NOMO-1 treated with dmso at 0.1 percent for 144 hours (cell line): Measurements from ENCODE around the gene CNTRL.
"Not testable (repeated sequence)": the region's sequence is repeated elsewhere in the genome, so short reads cannot be mapped to it uniquely, and the experiment has no call there.

Source experiments
- DNase-seq: peaks from one replicate; lab custom pipeline; 2025; ENCODE audit not compliant: unreplicated experiment; lab: John Stamatoyannopoulos, UW

Gene CNTRL

DNA sequence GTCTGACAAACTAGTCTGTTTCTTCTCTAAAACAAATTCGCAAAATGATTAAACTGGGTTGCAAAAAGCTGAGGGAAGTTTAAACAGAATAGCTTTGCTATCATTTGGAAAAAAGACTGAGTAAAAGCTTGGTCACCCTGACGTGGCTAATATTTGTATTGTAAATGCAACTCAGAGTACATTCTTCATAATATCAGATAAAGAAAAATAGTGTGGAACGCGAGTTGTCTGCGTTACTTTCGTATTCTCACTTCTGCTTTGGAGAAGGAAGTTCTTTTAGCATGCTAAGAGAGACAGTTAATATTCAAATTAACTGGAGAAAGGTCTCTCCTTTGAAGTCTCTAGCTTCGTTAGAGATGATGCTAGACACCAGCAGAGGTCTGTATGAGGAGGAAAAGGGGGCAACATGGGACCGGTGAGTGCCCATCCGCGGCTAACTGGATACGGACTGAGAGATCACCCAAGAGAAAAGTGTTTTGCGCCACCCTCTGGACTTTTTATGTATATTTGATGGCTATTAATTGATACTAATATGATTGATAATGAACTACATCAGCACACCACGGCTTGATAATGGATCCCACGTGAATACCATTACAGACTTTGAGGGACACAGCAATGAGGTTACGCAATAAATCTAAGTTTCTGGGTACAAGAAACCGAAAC, 2.9 kb upstream of the CNTRL start:
- DNase-seq, result peak; percentile 73

DNA sequence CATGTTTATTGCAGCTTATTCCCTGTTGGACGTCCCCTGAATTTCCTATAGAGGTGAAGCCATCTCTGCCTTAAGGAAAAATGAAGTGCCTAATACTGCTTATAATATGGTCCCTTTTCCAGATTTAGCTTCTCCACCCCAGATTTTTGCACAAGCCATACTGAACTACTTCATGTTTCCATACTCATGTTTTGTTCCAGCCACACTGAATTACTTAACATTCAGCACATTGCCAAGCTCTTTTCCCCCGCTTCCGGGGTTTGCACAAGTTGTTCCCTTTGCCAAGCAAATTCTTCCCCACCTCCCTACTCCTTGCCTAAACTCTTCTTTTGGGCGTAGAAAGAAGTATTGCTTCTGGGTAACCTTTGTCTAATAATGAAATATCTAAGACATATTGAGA, 1.7 kb upstream of the CNTRL start:
- peak; percentile 26 for DNase-seq

DNA sequence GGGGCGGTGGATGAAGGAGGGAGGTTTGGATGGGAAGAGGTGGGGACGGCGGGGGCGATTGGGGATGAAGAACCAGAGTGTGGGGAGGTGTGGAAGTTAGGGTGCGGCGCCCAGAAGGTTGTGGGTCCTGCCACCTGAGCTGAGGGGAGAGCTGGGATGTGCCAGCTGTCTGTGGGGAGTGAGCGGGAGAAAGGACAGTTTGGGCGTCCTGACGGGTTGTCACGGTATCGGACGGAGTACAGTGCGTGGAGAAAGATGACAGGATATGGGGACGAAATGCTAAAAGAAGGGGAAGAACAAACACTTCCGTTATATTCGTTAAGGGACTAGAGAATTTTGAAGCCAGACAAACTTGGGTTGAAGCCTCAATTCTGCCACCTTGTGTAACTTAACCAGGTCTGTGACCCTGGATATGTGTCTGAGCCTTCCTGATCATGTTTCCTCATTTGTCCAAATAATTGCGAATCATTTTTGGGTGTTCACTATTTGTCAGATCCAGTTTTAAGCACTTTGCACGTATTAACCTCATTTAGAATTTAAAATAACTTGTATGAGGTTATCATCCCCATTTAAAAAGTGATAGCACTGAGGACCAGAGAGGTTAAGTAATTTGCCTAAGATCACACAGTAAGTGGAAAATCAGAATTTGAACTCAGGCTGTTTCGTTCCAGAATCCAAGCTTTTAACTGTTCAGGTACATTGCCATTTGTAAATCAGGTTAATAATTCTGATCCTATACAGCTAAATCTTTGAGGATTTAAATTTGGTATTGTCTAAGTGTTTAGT, 689 bp downstream of the CNTRL start:
- DNase-seq, result peak; percentile 45

DNA sequence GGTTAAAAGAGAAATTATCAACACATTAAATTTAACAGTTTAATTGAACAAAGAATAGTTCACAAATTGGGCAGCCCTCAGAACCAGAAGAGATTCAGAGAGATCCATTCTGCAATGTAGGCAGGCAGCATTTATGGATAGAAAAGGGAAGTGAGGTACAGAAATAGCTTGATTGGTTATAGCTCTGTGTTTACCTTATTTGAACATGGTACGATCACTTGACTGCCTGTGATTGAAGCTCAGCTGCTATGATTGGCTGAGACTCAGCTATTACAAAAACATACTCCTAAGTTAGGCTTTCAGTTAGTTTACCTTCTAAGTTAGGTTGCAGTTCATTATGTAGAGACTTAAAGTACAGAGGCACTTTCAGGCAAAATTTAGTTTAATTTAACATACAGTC, 7.3 kb downstream of the CNTRL start:
- DNase-seq, result no peak

DNA sequence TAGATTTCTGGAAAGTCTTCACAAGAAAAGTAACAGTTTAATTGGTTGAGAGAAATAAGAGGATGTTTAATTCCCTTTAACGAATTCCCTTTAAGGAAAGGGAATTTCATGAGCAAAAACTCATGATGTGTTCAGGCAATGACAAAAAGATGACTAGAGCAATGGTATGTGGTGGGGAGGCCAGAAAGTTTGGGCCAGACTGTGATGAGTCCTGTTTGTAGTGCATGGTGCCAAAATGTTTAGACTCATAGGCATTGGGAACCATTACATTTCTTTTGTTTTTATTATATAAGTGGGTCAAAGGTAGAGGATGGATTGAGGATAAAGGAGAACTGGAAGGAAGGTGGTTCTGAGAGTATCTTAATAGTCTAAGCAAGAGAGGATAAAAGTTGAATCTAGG, 10.9 kb downstream of the CNTRL start:
- no peak for DNase-seq

DNA sequence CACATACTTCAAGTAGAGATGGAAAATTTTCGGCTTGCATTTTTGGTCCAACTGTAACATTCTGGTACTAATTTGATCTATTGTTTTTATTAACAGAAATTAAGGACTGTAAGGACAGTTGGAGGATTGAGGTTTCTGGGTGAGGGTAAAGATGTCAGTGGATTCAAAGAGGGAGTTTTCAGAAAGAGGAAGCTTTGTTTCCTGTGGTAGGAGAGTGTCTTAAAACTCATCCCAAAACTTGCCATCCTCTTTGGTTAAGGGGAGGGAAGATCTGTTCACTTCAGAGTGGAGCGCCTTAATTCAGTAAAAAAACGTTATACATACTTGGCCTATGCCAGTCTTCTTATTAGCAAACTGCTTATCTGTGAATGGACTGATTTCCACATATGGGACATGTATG, 13.8 kb downstream of the CNTRL start:
- no peak for DNase-seq

DNA sequence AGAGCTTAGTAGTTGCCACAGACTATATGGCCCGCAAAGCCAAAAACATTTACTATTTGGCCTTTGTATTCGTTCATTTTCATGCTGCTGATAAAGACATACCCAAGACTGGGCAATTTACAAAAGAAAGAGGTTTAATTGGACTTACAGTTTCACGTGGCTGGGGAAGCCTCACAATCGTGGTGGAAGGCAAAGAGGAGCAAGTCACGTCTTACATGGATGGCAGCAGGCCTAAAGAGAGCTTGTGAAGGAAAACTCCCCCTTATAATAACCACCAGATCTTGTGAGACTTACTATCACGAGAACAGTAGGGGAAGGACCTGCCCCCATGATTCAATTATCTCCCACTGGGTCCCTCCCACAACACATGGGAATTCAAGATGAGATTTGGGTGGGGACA, 16.0 kb downstream of the CNTRL start:
- not testable (repeated sequence) for DNase-seq

DNA sequence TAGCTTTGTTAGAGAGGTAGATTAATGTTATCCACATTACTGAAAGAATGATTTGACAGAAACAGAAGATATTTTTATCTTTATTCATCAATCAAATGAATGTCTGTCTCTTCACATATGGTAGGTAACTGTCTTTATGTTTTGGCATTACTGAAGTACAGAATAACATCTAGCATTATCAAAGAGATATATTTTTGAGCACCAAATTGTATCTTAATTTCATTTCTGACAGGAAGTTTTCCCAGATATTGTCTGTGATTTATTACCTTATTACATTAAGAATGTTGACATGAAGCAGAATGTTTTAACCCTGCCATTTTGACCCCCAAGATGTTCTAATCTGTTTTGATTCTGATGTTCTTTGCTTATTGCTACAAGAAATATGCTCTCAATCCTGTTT, 20.3 kb downstream of the CNTRL start:
- no peak for DNase-seq

DNA sequence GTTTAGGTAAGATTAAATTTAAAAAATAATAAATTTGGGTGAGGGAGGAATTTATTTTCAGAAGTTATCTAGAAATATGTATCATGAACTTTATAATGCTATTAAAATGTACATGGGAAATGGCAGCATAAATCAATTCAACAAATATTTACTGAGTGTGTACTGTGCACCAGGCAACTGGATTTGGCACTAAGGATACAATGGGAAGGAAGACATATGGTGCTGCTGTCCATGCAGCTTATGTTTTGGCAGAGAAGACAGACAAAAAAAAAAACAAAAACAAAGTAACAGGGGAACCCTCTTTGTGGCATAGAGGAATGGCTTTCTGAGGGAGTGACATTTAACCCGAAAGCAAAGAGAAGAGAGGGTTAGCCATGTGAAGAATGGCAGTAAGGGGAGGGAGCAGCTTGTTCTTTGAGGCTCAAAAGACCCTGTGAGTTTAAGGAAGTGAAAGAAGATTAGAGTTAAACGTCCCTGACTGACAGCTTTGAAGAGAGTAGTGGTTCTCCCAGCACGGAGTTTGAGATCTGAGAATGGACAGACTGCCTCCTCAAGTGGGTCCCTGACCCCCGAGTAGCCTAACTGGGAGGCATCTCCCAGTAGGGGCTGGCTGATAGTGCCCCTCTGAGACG, 23.9 kb downstream of the CNTRL start:
- peak; percentile 36 for DNase-seq

DNA sequence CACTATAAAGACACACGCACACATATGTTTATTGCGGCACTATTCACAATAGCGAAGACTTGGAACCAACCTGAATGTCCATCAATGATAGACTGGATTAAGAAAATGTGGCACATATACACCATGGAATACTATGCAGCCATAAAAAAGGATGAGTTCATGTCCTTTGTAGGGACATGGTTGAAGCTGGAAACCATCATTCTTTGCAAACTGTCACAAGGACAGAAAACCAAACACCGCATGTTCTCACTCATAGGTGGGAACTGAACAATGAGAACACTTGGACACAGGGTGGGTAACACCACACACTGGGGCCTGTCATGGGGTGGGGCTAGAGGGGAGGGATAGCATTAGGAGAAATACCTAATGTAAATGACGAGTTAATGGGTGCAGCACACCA, 29.3 kb downstream of the CNTRL start:
- not testable (repeated sequence) for DNase-seq

DNA sequence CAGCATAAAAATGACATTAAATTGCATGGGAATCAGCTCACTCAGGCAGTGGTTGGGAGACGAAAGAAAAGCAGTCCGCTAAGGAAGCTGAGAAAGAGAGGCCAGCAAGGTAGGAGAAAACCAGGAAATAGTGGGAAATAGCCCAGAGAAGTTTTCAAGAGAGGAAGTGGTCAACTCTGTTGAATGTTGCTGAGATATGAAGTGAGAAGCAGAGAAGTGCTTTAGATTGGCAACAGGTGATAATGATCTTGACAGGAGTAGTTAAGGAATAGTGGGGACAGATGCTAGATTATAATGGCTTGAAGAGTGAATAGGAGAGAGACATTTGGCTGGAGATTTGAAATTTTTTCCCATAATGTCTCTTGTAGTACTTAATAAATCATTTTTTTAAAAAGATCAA, 30.8 kb downstream of the CNTRL start:
- DNase-seq, result no peak

DNA sequence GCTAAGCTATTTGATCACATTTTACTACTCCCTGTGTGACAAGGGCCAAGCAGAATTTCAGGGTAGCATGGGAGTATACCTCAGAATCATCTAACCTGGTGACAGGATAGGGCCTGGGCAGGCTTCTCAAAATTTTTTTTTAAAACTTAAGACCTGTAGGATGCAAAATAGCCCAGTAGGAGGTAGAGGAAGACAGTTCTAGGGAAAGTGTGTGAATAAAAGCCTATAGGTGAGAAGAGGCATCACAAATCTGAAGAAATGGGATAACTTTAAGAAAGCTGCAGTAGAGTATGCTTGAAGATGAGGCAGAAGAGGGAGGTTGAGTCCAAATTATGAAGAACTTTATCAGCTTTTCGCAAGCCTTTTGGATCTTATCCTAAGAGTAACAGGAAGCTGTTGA, 32.3 kb downstream of the CNTRL start:
- peak; percentile 44 for DNase-seq

DNA sequence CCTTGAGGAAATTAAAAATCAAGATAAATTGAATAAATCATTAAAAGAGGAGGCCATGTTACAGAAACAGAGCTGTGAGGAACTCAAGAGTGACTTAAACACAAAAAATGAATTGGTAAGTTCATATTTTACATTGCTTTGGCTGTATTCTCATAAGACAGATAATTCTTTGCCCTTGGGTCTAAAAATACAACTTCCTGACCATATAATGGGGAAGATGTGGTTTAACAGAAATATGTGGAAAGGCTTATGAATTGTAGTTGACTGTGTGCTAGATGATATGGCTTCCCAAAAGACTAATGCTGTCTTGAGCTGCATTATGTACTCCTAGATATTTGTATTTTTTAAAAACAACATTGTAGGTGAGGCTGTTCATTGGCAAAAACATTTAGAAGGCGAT, 33.1 kb downstream of the CNTRL start:
- DNase-seq, result peak; percentile 64

DNA sequence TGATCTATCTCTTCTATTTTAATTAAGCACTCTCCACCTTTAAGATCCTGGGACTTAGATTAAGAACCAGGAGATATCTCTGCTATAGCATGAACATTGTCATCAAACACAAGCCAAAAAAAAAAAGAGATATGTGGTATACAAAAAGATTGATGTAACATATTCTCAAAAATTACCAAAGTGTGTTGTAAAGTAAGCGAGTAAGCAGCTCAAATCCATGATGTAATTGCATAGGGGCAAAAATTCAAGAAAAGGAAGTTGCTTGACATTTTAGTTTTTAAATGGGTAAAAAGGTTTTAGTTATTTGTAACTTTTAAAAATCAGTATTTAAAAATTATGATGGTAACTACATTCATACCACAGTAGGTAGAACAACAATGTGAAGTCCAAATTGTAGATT, 40.7 kb downstream of the CNTRL start:
- no peak for DNase-seq

DNA sequence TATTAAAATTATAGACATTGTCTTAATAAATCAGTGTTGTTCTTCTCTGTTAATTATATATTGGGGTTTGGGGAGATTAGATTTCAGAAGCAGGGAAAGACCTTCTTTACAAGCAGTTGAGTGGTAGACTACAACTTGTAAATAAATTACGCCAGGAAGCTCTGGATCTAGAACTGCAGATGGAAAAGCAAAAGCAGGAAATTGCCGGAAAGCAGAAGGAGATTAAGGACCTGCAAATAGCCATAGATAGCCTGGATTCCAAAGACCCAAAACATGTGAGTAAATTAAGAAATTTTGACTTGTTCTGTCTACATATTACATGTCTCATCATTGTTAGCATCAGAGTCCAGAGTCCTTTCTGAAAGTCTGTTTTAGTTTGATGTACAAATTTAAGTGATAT, 43.5 kb downstream of the CNTRL start:
- no peak for DNase-seq

DNA sequence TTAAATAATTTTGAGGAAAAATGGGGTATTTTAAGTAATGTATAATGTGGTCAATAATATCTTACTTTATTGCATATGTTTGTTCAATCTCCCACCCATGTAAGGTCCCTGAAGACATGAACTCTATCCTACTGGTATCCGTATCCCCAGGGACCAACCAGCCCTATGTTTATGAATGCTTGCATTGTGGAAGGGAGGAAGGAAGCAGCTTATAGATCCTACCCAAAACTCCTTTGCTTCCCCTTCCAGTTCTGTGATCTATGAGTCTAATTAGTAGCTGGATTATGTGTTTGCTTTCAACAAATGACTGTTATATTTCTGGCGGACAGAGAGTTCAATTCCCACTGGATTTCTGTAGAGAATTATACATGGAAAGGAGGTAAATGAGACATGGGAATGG, 45.6 kb downstream of the CNTRL start:
- DNase-seq, result no peak

DNA sequence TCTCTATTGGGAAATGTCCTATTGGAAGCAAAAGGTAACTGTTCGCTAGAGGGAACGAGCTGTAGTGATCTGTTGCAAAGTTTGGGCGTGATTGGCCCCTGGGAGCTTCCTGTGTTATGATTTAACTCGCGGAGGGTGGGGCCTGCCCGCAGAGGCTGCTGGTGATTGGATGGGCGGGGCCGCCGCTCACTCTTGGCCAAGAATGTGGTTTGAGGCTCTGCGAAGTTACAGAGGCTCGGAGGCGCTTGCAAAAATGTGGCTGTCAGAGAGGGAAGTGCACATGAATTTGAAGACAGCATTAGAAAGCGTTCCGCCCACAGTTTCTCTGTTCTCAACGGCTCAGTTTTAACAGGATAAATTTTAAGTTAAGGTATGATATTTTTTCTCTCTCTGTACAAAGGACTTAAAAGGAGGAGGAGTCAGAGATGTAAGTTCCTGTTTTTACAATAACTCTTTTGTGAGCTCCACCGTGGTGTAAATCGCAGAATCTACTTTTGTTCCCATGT, 46.9 kb downstream of the CNTRL start:
- peak; percentile 97 for DNase-seq

DNA sequence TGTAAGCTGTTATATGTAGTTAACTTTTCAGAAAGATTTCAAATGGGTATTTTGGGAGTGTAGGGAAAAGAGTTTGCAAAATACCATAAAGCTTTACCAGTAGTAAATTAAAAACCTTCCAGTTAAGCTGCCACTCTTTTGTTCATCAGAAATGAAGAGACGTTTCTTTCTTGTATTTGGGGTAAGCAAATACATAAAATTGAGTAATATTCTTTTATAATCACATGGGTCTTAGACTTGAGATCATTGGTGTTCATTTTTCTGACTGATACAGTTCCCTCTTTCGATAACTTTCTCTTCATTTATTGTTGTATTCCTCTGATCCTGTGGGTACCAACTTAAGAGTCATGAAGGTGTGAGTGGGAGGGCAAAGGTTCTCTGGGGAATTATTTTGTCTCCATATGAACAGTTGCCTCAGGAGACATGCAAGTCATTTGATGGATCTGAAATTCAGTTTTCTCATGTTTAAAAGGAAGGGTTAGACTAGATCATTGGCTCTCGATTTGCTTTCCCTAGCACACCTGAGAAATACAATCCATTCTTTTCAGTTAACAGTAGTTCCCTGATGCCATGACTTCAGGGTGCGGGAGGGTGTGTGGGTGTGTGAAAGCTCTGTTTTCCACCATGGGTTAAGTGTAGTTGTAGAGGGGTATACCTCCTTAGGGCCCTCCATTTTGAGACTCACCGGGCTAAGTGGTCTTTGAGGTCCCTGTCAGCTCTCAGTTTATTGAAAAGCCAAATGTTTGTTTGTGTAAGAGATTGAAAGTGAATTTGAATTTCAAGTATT, 47.7 kb downstream of the CNTRL start:
- no peak for DNase-seq

DNA sequence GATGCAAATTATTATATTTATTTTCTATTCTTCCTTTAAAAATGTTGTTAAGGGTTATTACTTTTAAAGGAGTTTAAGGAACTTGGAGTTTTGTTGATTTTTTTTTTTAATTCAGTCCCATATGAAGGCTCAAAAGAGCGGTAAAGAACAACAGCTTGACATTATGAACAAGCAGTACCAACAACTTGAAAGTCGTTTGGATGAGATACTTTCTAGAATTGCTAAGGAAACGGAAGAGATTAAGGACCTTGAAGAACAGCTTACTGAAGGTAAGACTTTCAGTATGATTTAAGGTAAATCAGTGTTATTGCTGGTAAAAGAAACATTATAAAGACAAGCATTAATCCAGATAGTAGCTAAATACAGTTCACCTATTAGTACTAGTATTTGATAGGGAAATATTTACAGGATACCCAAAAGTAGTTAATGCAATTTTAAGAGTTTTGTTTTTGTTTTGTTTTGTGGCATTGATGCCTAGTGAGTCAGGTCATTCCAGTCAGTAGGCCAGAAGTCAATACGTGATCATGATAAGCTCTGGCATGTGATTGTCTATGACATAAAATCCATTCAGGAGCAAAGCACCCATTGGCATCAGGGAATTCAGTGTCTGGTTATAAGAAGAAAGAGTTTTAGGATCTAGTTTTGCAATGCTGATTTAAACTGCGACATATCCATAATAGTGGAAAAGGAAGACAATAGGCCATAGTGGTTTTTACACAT, 49.2 kb downstream of the CNTRL start:
- no peak for DNase-seq

DNA sequence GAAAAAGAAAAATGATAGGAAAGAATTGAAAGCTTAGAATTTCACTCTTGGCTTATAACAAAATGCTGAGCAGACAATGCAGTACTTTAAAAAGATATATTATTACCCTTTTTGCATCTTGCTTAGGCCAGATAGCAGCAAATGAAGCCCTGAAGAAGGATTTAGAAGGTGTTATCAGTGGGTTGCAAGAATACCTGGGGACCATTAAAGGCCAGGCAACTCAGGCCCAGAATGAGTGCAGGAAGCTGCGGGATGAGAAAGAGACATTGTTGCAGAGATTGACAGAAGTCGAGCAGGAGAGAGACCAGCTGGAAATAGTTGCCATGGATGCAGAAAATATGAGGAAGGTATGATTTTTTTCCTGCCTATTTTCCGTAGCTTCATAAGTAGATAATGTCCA, 50.8 kb downstream of the CNTRL start:
- DNase-seq, result no peak

DNA sequence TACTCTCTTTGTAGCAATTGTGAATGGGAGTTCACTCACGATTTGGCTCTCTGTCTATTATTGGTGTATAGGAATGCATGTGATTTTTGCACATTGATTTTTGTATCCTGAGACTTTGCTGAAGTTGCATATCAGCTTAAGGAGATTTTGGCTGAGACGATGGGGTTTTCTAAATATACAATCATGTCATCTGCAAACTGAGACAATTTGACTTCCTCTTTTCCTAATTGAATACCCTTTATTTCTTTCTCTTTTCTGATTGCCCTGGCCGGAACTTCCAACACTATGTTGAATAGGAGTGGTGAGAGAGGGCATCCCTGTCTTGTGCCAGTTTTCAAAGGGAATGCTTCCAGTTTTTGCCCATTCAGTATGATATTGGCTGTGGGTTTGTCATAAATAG, 54.6 kb downstream of the CNTRL start:
- not testable (repeated sequence) for DNase-seq
